CD4-positive, alpha-beta T cell treated with Interleukin-2 at 100 ng/mL for 4 hours (primary cell): ENCODE data around the gene SH3GL3.

Source experiments
- DNase-seq: peaks from one replicate; pipeline ENCODE4 v3.0.0-alpha.2; 2020; ENCODE audit warnings: low spot score

Gene SH3GL3

GRCh38 chr15:83462026-83462425 lies 14.9 kb downstream of the SH3GL3 start:
- no peak for DNase-seq

DNA sequence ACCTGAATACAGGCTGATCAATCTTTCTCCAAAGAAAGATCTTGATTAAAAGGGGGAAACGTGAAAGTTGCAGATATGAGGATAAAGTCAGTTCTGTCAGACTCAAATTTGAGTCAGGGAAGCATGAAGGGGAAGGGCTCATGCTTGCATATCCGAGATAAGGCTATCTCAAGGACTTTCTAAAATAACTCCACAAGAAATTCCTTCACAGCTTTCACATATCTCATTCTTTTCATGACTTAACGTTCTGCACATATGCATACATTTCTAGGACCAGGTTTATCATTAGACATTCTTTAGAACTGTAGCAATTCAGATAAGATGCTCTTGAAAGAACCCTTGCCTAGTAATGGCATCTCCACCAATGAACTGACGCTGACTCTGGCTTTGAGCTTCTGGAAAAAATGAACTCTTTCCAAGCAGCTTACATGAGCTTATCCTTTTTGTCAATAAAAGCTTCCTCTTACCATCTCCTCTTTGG lies 15.9 kb downstream of the SH3GL3 start:
- no peak for DNase-seq

DNA sequence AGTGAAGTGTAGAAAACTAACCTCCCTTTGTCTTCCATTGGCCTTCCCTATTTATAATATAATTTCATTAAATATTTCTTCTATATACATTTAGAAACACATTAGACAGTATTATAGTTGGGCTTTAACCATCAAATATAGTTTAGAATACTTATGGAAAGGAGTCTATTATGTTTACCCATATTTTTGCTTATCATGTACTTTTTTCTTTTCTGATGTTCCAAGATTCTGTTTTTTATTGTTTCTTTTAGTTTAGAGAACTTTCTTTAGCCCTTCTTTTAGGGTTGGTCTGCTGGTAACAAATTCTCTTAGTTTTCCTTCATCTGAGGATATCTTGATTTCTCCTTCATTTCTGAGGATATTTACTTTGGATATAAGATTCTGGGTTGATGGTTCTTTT lies 23.7 kb downstream of the SH3GL3 start:
- no peak for DNase-seq

DNA sequence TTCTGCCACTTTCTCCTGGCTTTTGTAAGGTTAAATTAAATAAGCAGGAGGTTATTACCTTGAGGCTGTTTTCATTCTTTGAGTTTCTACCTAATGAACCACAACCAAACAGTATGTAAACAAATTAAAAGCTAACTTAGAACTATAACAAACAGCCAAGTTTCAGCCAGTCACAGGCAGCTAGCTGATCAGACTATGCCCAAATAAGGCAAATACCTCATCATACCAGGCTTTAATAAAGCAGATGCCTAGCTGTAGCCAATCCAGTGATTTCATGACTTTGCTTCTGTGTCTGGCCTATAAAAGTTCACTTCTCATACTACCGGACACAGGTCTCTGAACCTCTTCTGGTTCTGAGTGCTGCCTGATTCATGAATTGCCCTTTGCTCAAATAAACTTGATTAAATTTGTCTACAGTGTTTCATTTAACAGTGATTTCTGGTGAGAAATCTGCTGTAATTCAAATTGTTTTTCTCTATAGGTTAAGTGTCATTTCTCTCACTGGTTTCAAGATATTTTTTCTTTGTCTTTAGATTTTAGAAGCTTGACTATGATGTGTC lies 24.2 kb downstream of the SH3GL3 start:
- no peak for DNase-seq

- DNase-seq: no peak
These were observed 25.0 kb downstream of the SH3GL3 start for GRCh38 chr15:83472151-83472550.

- no peak for DNase-seq
These were observed 25.7 kb downstream of the SH3GL3 start for GRCh38 chr15:83472797-83473196.

DNA sequence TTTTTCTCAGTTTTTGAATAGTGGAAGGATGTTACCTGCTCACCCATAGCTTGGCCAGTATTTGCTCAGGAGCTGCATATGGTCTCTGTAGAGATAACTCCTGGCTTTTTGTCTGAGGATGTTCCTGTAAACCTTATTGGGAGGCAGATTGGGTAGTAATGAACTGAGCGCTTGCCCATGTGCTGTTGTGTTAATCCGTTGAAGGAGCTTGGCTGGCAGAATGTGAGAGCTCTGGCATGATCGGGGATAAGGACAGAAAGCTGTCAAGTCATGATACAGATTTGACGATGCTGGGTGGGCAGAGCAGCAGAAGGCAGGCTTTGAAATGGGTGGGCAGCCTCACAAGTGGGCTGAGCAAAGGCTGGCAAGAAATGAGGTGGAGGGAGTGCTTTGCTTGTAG lies 27.4 kb downstream of the SH3GL3 start:
- no peak for DNase-seq

DNA sequence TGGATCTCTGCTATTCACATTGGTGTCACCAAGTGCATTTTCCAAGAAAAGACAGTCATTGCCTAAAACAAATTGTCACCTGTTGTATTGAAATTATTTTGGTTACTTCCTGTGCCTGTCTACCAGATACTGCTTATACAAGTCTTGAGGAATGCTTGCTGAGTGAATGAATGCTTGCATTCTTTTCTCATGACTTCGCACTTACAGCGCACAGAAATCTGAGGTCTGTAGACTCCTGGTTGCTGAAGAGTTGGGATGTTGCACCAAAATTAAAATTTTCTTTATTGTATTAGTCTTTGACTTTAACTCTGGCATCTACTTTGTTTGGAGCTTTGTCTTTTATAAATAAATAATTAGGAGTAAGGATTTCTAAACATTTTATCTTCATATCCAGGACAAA lies 28.4 kb downstream of the SH3GL3 start:
- no peak for DNase-seq

DNA sequence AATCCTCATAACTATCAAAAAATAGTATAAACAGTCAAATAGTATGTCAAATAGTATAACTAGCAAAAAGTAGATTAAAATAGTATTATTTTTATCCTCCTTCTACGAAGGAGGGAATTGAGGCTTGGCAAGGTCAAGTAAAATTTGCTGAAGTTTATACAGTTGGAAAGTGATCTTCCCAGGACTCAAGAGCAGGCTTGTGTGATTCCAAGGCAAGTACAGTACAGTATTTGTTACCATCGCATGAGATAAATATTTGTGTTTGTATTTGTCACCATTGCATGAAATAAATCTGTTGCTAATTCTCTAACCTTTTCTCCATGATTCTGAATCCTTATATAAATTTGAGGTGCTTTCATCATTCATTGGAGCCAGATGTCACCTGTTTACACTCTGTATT lies 28.9 kb downstream of the SH3GL3 start:
- DNase-seq: no peak

- no peak for DNase-seq
These were observed 29.6 kb downstream of the SH3GL3 start for GRCh38 chr15:83476708-83477107.

DNA sequence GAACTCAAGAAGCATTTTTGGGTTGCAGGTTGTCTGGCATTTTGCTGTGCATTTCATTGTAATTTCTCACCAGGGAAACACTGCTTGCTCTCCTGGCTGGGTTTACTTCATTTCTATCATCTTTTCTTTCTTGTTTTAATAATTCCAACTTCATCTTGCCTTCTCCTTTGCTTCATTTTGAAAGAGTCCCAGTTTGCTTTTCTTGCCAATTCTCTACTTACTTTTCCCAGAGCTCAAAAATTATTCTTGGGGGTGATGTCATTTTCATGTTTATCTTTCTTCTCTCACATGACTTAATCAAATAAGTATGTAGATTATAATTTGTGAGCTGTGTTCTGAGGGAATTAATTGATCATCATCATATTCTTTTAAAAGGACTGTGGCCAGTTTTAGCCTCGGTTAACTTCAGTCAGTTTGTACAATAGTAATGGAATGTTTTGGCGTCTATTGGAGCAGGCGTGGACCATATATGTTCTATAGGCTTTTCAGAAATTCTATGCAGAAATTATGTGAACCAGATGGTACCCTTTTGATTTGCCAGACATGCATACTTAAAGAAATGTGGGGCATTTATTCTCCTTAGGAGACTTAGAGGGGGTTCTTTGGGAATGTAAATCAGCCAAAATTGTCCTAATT lies 30.1 kb downstream of the SH3GL3 start:
- no peak for DNase-seq

- no peak for DNase-seq
These were observed 30.8 kb downstream of the SH3GL3 start for GRCh38 chr15:83477808-83478537.

- no peak for DNase-seq
These were observed 36.5 kb downstream of the SH3GL3 start for GRCh38 chr15:83483612-83484011.

DNA sequence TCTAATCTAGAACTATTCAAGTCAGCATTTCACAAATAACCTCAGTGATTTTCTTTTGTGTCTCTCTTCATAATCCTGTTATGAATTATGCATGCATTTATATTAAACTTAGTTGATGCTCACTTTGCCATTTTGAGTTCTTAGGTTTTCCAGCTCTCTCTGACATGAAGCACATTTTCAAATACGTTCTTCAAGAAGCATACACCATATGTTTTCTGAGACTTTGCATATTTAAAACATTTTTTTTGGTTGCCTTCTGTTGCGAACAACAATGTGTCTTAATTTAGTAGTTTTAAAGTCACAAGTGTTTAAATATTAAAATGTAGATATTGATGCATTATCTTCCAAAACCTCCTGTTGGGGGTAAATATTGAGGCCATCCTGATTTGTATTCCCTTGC lies 37.5 kb downstream of the SH3GL3 start:
- DNase-seq: no peak

DNA sequence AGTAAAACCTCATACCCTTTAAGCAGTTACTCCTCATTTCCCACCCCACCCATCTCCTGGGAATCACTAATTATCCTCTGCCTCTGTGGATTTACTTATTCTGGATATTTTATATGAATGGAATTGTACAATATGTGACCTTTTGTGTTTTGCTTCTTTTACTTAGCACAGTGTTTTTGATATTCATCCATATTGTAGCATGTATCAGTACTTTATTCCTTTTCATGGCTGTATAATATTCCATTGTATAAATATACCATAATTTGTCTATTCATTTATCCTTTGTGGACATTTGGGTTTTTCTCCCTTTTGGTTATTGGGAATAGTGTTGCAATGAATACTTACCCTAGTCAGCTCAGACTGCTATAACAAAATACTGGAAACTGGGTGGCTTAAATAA lies 39.2 kb downstream of the SH3GL3 start:
- no peak for DNase-seq

- DNase-seq: no peak
These were observed 40.4 kb downstream of the SH3GL3 start for GRCh38 chr15:83487519-83487918.

DNA sequence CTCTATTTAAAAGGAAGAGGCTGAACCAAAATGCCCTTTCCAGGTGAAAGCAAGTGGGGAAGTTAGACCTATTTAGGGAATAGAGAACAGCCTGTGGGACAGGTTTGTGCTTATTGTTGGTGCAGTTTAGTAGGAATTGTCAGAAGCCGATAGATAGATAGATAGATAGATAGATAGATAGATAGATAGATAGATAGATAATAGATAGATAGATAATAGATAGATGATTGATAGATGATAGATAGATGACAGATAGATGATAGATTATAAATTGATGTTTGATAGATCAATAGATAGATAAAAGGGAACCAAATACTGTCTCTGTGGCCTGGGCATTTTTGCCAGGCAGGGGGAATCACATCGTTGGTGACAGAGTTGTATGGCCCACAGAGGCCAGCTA lies 42.5 kb downstream of the SH3GL3 start:
- DNase-seq: no peak

DNA sequence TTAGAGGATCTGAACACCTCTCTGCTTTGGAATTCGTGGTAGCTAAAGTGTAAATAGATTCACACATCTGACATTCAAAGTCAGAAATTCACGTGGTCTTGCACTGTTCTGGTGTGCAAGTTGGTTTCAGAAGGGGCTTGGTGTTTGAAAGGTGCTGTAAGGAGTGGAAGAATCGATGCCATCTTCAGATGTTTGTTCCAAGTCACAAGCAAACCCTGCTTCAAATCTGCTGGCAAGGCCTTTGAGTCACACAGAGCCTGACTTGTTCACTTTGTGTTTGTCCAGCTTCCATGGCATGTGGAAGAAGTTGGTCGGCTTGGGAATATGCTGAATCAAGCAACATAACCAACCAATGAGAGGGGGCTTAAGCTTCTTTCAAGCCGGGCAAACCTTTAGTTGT lies 44.3 kb downstream of the SH3GL3 start:
- no peak for DNase-seq

GRCh38 chr15:83496766-83497165 lies 49.6 kb downstream of the SH3GL3 start:
- no peak for DNase-seq

DNA sequence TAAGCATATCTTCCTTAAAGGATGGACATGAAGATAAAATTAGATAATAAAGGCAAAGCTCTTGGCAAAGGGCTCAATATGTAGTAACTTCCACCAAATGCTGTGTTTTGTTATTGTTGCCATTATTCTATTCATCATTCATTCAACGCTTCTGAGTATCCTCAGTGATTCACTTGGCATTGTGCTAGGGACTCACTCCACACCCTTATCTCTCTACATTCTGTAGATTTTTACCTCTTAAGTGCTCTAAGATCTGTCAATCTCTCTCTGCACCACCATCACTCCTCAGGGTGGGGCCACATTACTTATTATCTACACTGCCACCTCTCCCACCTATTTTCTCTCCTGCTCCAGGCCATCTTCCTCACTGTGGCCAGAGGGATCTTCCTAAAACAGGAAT lies 51.2 kb downstream of the SH3GL3 start:
- DNase-seq: no peak

DNA sequence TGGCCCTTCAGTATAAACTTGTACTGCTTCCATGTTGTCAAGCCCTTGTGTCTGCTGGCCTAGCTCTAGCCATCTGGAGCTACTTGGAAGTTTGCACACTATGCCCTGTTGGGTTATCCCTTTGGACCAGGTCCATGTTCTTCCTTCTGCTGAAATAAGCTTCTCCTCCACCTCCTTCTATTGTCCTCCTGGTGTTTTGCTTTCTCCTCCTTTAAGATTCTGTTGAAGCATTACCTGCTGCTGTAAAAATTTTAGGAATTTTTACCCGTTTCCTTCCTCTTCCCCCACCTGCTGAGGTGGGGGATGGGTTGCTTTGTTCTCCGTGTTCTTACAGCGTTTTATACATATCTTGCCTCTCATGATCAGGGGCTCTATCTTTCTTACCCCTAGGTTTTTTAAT lies 51.7 kb downstream of the SH3GL3 start:
- DNase-seq: no peak

- no peak for DNase-seq
These were observed 52.3 kb downstream of the SH3GL3 start for GRCh38 chr15:83499476-83499875.

DNA sequence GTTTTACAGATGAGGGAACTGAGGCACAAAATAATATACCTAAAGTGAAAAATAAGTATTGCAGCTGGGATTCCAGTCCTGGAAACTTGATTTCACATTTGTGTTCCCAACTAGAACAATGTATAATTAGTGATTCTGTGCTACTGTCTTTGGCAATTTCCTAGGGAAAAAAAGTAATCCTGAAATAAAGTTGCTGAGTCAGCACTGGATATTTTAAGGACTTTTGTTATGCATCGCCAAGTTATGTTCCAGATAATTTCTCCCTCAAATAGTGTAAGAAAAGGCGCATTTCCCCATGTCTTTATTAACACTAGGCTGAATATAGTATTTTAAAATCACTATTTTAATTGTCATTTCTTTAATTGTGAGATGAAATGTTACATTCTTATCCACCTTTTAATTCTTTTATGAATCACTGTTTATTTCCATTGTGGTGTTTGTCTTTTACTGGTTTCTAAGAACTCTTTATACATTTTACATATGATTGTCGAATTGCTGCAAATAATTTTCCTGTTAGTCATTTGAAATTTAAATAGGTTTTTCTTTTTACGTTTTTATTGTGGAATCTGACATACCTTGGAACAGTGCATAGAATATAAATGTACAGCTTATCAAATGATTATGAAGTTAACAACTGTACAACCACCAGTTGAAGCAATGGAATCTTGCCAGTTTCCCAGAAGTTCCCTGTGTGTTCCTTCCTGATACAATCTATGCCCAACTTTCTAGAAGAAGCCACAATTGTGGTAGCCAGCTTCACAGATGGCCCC lies 56.6 kb downstream of the SH3GL3 start:
- DNase-seq: no peak
